Psoas muscle (tissue), 8 donors: ENCODE data around the gene STAT6. TPM values are rescaled to one million over a fixed set of nuclear protein-coding genes. Genes with fewer than 3 reads are reported as not detected.

Source experiments
- ATAC-seq, 4 donors: fragments of 200-7000 bp; cut with Tn5 transposase; one replicate each; pipeline ENCODE4 v1.9.1; 2020; ENCODE audit warnings: moderate library complexity in 3 of 4, mild to moderate bottlenecking in 2 of 4
- DNase-seq, 2 donors: peaks; one replicate each; pipeline ENCODE4 v3.0.0-alpha.2; 2020
- H3K27ac ChIP-seq: fragments of 200-600 bp; one replicate; pipeline ENCODE4 v1.8.0; 2022
- H3K27me3 ChIP-seq, 3 donors: fragments of 200-600 bp in 1 of 3; one replicate each; pipeline versions ENCODE4 v1.6.1 to v1.8.0; 2013 to 2022; ENCODE audit warnings: low read length in 2 of 3, mild to moderate bottlenecking in 2 of 3, moderate library complexity in 1 of 3; ENCODE audit not compliant: insufficient read depth in 3 of 3
- H3K36me3 ChIP-seq, 2 donors: fragments of 200-600 bp in 1 of 2; one replicate each; pipeline versions ENCODE4 v1.6.1 to v1.8.0; 2013 to 2022; ENCODE audit warnings: low read depth in 1 of 2, mild to moderate bottlenecking in 1 of 2, moderate library complexity in 1 of 2; ENCODE audit not compliant: insufficient read depth in 1 of 2
- H3K4me1 ChIP-seq: fragments of 200-600 bp; one replicate; pipeline ENCODE4 v1.8.0; 2022
- H3K4me3 ChIP-seq: fragments of 200-600 bp; one replicate; pipeline ENCODE4 v1.8.0; 2022; ENCODE audit warnings: mild to moderate bottlenecking
- H3K9me3 ChIP-seq: fragments of 200-600 bp; one replicate; pipeline ENCODE4 v1.8.0; 2022
- WGBS, 3 donors: extraction: QIAGEN DNeasy Blood & Tissue Kit; methylation state at CpG; one replicate each; pipeline versions ENCODE4 v1.1.6 to v1.1.7; 2013; 5-methylcytosine and 5-hydroxymethylcytosine counted together
- intact Hi-C, 2 donors: fragments of 100-400 bp; cut with DNase I; formaldehyde crosslinking; loops; one replicate each; pipeline versions ENCODE4 v1.11.0 to v1.14.2; 2022
- polyA plus RNA-seq, 3 donors: library from polyadenylated mRNA; stranded (reverse); fragments of 200-250 nt; gene quantifications; one replicate each; pipeline ENCODE4 v1.2.3, GENCODE V29; 2013
- total RNA-seq, 4 donors: library from RNA; stranded (reverse); fragmentation: NEBNext Ultra II Directional in 2 of 4; extraction: Animal tissue kit (Norgen Biotek cat#: 25700) in 2 of 4; gene quantifications; one replicate each; pipeline versions ENCODE4 v1.2.1 to v1.2.4, GENCODE V29; 2021 to 2023
- TF ChIP-seq, protein P1 (sequence below): fragments of 200-600 bp; IDR thresholded peaks from one replicate; pipeline ENCODE4 v1.8.0; 2022; ENCODE audit warnings: antibody characterized with exemption
- donor health status: healthy with polysubstance abuse.
- donor health status: DM: no; HTN: no; CAD: no; lungs with moderate emphysema.
- donor health status: Bipolar disorder and iron deficiency.
- donor health status: healthy.
- donor health status: DM: yes; HTN: yes; CAD: no.
- donor health status: DM: no; HTN: no; CAD: no.
- donor health status: DM: no; HTN: no; CAD: no.
- donor health status: DM: yes; HTN: yes; CAD: no.

The STAT6 gene
- total and polyA plus RNA-seq, 7 donors, result 10.4 to 27.7 (median 14.1) TPM

DNA sequence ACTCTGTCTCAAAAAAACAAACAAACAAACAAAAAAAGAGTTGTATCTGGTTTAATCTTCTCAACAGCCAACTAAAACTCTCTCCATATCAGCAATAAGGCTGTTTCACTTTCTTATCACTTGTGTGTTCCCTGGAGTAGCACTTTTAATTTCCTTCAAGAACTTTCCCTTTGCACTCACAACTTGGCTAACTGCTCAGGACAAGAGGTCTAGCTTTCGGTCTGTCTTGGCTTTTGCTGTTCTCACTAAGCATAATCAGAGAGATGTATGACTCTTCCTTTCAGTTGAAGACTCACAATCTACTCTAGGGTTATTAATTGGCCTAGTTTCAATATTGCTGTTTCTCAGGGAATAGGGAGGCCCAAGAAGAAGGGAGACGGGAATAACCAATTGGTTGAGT, 44.9 kb downstream of the STAT6 start:
- intact Hi-C loops, result no loop called here
- no peaks in the 10 kb centered on the region for H3K27me3 ChIP-seq
- no peaks in the 10 kb centered on the region for H3K9me3 ChIP-seq
- H3K27ac ChIP-seq, result no peak overlapping the region
- H3K4me3 ChIP-seq, result no peak overlapping the region
- 87 to 96% (median 96%) methylated on average over 2 of the region's 2 CpGs for WGBS, 3 donors
- DNase-seq (no peak), ATAC-seq (no peak)
- no peaks in the 10 kb centered on the region for H3K4me1 ChIP-seq
- peaks cover 4 to 41% of the 10 kb centered on the region in 2 donors for H3K36me3 ChIP-seq
- TF ChIP-seq, protein P1, sequence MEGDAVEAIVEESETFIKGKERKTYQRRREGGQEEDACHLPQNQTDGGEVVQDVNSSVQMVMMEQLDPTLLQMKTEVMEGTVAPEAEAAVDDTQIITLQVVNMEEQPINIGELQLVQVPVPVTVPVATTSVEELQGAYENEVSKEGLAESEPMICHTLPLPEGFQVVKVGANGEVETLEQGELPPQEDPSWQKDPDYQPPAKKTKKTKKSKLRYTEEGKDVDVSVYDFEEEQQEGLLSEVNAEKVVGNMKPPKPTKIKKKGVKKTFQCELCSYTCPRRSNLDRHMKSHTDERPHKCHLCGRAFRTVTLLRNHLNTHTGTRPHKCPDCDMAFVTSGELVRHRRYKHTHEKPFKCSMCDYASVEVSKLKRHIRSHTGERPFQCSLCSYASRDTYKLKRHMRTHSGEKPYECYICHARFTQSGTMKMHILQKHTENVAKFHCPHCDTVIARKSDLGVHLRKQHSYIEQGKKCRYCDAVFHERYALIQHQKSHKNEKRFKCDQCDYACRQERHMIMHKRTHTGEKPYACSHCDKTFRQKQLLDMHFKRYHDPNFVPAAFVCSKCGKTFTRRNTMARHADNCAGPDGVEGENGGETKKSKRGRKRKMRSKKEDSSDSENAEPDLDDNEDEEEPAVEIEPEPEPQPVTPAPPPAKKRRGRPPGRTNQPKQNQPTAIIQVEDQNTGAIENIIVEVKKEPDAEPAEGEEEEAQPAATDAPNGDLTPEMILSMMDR, result no peak

DNA sequence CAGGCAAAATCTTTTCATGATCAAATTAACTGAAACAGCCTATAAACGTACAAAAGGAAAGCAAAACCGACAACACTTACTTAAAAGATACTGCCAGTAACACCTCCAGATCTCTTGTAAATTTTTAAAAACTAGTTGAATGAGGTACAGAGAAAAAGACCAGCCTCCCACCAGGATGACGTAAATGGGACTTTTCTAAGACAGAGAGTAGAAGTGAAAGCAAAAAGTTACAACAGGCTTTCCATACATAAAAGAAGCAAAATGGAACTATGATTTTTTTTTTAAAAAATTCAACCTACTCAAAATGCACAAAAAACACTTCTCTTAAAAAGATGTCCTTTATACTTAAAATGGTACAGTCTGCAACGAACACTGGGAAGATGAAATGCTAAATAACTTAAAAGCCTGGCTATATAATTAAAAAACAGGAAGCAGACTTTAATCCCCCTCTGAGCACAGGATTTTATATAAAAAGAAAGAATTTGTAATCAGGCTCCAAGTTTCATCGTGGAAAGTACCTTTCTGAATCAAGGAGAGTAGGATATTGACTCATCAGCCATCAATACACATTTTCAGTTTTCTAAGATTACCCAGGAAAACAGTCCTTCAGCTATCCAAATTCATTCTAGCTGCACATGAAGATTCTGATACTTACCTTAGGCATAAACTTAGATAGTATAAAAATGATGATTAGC, 47.0 kb downstream of the STAT6 start:
- Histone ChIP-seq H3K36me3 (peaks cover 4 to 43% of the 10 kb centered on the region in 2 donors), H3K4me1 (no peaks in the 10 kb centered on the region), H3K27ac (no peak overlapping the region), H3K4me3 (no peak overlapping the region), H3K27me3 (no peaks in the 10 kb centered on the region), H3K9me3 (no peaks in the 10 kb centered on the region)
- DNase-seq (no peak), ATAC-seq (no peak)
- 77 to 81% (median 79%) methylated on average over 5 of the region's 5 CpGs for WGBS, 3 donors
- intact Hi-C loops, result loop anchor here in 1 of 2 donors (5.0 kb wide), 2 partner anchors 57 to 307 kb away; partner anchors contain the start of gene ZBTB39
- TF ChIP-seq, protein P1, result no peak

DNA sequence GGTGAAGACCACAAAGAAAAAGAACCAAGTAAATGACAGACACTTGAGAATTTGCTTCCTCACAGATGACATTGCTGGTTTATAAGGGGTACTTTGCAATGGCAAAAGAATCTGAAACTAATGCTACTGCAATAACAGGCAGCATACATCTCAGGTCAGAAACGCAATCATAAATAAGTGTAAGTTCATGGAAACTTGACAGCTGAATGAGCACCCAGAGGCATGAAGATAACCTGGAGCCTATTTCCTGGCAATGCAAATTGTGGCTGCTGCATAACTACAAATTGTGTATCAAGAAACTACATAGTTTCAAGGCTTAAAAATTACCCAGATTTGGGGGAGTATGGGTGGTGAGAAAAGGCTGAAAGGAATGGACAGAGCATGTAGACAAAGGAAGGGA, 52.7 kb downstream of the STAT6 start:
- Histone ChIP-seq H3K4me1 (no peaks in the 10 kb centered on the region), H3K27ac (no peak overlapping the region), H3K9me3 (no peaks in the 10 kb centered on the region), H3K27me3 (no peaks in the 10 kb centered on the region), H3K36me3 (peaks cover 8 to 45% of the 10 kb centered on the region in 2 donors), H3K4me3 (no peak overlapping the region)
- intact Hi-C loops, result no loop called here
- WGBS, 3 donors, result 95 to 97% (median 97%) methylated on average over 1 of the region's 1 CpG
- DNase-seq (no peak), ATAC-seq (no peak)
- TF ChIP-seq, protein P1, result no peak

DNA sequence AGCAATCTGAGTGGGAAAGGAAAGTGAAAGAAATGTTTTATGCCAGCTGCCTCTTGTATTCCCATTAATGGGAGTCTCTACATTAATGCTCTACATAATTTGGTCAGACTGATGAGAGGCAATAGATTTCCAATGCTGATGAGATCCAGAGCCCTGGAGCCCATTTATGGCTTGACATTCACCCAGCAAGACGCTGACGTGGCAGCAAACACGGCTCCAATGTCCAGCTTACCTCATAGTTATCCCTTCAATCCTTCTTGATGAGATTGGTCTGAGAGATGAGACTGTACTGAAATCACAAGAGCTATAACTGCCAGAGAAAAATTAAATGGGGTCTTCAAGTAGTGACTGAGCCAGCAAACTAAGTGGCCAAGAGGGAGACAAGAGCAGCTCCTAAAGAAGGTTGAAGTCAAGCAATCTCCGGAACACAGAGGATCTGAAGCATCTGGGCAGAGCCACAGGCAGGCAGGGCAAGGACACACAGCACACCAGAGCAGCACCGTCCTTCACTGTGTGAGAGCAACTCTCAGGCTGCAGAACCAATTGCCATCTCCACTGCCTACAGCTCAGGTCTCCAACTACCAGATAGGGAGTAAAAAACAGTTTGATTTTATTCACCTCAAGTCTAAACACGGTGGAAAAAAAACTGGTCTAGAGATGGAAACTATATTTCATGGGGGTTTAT, 54.0 kb downstream of the STAT6 start:
- 88 to 95% (median 92%) methylated on average over 6 of the region's 6 CpGs for WGBS, 3 donors
- intact Hi-C loops, result no loop called here
- ATAC-seq (no peak), DNase-seq (no peak)
- TF ChIP-seq, protein P1, result no peak
- Histone ChIP-seq H3K9me3 (no peaks in the 10 kb centered on the region), H3K27ac (no peak overlapping the region), H3K4me1 (no peaks in the 10 kb centered on the region), H3K36me3 (peaks cover 8 to 40% of the 10 kb centered on the region in 2 donors), H3K27me3 (no peaks in the 10 kb centered on the region), H3K4me3 (no peak overlapping the region)
